Glomerular endothelial cell (primary cell): ENCODE measurements around the gene SYNGR4. TPM values are rescaled to one million over a fixed set of nuclear protein-coding genes. Genes with fewer than 3 reads are reported as not detected.
"Not testable (repeated sequence)": the region's sequence is repeated elsewhere in the genome, so short reads cannot be mapped to it uniquely, and the experiment has no call there.

Experiments used
- DNase-seq: peaks from one replicate; pipeline ENCODE4 v3.0.0-alpha.2; 2011; ENCODE audit warnings: low read depth, low spot score; ENCODE audit errors: extremely low read depth
- total RNA-seq: library from RNA; depleted of rRNA; stranded (reverse); fragments of >200 nt; gene quantifications from 2 replicates; pipeline ENCODE4 v1.2.3, GENCODE V29; 2015

SYNGR4 gene, protein sequence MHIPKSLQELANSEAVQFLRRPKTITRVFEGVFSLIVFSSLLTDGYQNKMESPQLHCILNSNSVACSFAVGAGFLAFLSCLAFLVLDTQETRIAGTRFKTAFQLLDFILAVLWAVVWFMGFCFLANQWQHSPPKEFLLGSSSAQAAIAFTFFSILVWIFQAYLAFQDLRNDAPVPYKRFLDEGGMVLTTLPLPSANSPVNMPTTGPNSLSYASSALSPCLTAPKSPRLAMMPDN
- total RNA-seq: not detected in 2 replicates

DNA sequence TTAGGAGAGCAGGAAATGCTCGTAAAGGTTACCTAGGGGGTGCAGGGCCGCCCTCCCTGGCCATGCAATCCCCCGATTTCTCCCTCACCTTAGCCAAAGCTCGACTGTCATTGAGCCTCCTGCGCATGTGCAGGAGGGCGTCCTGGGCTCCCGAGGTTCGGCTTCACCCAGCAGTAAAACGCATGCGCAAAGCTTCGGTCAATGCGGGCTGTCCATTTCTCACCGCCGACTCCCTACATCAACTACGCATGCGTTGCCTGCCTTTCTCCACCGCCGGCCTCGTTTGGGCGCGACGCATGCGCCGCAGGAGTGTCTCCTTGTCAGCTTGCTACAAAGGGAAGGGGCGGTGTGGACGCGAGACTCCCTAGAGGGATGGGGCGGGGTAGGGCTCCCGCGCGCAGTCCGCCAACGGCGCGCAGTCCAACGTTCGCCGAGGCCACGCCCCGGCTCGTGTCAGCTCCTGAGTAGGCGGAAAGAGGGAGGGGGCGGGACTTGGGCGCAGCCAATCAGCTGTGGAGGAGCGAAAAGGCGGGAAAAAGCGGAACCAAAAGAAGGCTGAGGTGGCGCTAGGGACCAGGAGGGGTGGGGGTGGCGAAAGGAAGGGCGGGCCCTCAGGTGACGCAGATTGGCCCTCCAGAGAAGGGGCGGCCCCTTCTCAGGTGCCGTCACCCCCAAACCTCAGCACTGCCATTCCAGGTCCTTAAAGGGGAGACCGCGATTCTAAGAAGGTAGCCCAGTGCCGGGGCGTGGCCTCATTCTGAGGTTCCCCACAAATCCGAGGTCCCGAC is at the start of gene SYNGR4, which contains the start of gene TMEM143:
Gene SYNGR4 (plus strand): TSS at position 558 of the 788 bp plus-strand sequence. CDS start 1,476 bp downstream, outside the sequence.
Gene TMEM143 (minus strand): TSS at position 131 of the 788 bp plus-strand sequence. CDS start 20 bp downstream, at position 111.
- DNase-seq: peak; percentile 91

DNA sequence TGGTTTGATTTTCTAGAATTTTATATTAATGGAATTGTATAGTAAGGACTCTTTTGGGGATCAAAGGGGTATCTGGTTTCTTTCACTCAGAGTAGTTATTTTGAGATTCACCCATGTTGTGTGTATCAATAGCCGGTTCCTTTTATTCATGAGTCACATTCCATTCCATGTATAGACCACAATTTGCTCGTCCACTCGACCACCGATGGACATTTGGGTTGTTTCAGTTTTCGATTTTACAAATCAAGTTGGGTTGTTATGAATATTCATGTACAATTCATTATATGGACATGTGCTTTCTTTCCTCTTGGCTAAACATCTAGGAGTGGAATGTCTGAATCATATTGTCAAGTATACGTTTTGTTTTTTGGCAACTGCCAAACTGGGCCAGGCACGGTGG is 48.5 kb upstream of the SYNGR4 start:
- no peak for DNase-seq

DNA sequence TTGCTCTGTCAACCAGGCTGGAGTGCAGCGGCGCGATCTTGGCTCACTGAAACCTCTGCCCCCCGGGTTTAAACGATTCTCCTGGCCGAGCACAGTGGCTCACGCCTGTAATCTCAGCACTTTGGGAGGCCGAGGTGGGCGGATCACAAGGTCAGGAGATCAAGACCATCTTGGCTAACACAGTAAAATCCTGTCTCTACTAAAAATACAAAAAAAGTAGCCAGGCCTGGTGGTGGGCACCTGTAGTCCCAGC is 46.5 kb upstream of the SYNGR4 start:
- not testable (repeated sequence) for DNase-seq

DNA sequence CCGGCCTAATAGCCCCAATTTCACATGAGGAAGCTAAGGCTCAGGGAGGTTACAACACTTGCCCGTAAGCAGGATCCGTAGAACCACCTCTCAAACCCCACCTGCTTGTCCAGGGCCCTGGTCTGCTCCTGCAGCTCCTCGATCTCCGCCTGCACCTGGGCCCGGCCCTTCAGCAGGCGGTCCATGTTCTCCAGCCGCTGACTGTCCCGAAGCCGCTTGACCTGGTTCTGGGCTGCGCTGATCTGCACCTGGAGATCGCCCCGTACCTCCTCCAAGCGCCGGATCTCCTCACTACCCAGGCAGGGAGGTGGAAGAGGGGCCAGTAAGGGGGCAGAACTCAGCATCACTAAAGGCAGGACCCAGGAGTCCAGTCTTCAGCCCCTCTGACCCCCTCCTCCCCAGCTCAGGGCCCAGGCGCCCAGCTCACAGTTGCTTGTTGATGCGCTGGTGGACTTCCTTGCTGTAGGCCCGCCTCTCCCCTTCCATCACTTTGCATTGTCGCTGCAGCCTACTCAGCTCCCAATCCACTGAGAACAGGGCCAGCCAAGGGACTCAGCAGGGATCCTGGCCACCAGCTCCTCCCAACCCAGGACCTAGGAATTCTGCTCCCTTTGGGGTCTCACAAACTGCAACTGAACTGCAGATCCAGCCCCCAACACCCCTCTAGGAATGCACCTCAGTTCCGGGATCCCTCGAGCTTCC is 45.7 kb upstream of the SYNGR4 start:
- no peak for DNase-seq

DNA sequence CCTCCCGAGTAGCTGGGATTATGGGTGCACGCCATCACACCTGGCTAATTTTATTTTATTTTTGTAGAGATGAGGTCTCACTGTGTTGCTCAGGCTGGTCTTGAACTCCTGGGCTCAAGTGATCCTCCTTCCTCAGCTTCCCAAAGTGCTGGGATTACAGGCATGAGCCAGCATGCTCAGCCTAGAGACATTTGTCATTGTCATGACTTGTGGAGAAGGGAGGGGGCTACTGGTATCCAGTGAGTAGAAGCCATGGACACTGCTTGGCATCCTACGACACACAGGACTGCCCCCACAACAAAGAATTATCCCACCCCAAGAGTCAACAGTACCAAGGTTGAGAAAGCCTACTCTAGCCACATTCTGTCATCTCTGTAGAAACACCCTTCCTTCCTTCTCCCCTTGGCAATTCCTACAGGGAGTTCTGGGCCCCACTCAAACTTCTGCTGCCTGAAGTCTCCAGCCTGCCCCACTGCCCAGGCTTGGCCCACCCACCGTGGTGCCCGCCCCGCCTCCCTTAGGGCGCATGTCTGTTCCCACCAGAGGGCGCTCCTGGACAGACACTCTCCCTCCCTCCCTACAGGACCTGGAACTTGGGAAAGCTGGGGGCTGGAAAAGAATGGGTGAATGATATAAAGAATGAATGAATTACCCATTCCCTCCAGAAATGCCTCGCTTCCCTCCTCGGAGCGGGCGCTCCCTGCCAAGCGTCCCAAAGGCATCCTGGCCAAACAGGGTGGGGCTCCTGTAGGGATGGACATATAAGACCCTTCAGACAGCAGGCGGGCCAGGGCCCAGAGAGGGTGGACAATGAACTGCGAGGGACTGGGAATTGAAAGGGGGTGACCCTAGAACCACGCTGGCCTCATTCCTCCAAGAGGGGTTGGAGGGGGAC is 44.3 kb upstream of the SYNGR4 start:
- no peak for DNase-seq

DNA sequence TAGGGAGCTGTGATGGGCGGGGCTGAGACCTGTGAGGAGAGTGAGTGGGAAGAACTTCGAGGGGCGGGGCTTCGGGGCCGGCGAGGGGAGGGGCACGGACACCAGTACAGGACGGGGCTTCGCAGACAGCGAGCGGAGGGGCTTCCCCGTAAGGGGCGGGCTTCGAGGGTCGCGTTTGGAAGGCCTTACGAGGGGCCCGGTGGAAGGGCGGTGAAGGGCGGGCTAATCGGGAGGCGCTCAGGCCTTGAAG is 42.9 kb upstream of the SYNGR4 start:
- DNase-seq: no peak

DNA sequence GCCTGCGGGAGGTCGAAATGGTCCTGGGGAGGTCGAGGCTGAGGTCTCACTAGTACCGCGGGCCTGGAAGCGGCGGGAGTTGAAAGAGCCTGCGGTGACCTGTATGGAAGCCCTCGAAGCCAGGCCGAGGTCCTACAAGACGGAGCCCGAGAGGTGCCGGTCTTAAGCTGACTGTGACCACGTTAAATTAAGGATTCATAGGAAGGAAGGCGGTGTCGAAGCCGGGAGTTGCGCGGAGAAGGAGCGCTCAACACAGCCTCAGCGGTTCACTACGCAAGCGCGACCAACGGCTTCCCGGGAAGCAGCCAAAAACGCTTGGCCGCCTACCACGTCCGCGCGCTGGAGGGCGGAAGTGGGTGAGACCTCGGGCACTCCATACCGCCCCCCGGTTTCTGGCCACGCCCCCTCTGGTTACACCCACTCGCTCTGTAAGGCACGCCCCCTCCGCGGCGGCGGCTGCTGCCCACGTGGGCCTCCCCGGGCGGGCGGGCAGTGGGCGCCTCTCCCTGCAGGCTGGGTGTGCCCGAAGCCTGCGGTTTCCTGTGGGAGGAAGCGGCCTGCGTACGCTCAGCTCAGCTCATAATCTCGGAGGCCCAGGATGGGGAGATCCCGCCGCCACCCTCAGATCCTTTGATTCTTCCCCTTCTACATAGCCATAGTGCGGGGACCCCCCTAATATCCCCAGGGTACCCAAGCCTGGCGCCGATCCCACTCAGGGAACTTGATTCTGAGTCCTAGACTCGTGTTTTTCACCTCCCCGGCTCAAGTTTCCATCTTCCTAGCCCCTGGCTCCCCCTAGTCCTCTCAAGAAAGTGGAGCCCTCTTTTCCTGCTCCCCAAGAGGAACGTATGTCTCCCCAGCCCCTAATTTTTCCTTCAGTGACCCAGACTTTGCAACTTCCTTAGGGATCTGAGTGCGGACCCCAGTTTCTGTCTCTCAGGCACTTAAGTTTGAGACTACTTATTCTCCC is 42.3 kb upstream of the SYNGR4 start:
- no peak for DNase-seq

DNA sequence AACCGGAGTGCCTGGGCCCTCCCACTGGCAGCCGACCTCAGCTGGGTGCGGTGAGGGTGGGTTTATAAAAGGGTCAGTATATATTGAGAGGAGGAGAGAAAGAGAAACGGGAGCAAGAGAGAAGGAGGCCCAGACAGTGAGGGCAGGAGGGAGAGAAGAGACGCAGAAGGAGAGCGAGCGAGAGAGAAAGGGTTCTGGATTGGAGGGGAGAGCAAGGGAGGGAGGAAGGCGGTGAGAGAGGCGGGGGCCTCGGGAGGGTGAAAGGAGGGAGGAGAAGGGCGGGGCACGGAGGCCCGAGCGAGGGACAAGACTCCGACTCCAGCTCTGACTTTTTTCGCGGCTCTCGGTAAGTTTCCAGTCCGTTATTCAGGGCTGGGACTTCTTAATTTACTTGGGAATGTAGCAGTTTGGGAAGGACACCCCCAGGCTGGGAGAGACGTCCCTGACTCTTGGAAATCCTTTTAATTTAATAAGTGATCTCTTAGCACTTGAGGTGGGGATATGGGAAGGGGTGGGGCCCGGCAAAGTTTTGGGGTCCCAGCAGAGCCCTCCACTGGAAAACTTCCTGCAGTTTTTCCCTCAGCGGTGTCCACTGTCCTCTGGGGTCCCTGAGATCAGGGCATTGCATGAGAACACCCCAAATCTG is 38.8 kb upstream of the SYNGR4 start, which contains the start of gene EMP3:
Gene EMP3 (plus strand): TSS at position 288 of the 646 bp plus-strand sequence. CDS start 1,293 bp downstream, outside the sequence.
- no peak for DNase-seq

DNA sequence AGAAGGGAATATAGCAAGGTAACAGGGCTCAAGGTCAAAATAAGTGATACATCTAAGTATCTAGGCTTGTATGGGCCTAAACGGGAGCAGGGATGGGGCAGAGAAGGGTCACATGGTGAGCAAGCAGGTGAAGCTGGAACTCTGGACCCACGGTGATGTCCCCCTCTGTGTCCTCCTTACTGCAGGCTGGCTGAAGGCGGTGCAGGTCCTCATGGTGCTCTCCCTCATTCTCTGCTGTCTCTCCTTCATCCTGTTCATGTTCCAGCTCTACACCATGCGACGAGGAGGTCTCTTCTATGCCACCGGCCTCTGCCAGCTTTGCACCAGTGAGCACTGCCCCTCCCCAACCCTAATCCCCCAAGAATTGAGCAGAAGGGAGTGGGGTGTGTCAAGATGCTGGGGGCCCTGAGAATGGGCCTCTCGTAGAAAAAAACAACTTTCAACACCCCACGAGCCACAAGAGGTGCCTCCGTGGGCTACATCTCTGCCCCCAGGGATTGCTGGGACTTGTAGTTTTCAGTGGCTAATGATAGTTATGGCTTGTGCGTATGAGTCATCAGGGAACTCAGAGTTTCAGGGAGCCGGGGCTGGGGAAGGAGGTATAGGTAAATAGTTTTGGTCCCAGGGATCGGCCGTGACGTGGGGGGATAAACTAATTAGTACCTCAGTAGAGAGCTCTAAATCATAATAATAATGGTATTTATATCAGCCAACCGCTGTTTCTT is 34.8 kb upstream of the SYNGR4 start:
- DNase-seq: no peak

DNA sequence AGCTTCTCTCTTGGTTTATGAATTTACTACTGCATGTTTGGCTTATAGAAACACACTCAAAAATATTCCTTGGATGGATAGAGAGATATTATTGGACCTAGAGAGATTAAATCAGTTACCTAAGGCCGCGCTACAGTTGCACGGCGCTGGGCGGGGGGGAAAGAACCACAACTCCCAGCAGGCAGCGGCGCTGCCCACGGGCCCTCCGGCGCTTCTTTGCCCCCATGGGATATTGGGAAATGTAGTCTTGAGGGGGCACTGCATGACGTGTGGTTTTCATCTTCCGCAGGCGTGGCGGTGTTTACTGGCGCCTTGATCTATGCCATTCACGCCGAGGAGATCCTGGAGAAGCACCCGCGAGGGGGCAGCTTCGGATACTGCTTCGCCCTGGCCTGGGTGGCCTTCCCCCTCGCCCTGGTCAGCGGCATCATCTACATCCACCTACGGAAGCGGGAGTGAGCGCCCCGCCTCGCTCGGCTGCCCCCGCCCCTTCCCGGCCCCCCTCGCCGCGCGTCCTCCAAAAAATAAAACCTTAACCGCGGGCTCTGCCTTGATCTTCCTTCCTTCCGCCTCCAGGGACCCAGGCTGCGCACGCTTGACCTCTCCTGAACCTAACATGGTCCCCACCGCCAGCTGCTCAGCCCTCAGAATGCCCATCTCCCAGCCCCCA is 34.0 kb upstream of the SYNGR4 start:
- DNase-seq: no peak

DNA sequence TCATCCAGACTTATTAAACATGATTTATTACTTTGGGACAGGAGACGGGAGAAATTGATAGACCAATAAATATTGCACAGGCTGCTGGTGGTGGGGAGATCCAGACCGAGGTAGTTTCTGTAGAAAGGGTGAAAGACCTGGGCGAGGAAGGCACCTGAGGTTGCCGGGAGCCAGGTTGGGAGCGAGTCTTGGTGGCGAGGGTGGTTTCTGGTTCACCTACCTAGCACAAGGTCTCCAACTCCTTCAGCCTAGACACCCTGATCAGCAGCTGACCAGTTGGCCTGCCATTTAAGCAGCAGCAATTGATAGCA is 31.9 kb upstream of the SYNGR4 start:
- no peak for DNase-seq

DNA sequence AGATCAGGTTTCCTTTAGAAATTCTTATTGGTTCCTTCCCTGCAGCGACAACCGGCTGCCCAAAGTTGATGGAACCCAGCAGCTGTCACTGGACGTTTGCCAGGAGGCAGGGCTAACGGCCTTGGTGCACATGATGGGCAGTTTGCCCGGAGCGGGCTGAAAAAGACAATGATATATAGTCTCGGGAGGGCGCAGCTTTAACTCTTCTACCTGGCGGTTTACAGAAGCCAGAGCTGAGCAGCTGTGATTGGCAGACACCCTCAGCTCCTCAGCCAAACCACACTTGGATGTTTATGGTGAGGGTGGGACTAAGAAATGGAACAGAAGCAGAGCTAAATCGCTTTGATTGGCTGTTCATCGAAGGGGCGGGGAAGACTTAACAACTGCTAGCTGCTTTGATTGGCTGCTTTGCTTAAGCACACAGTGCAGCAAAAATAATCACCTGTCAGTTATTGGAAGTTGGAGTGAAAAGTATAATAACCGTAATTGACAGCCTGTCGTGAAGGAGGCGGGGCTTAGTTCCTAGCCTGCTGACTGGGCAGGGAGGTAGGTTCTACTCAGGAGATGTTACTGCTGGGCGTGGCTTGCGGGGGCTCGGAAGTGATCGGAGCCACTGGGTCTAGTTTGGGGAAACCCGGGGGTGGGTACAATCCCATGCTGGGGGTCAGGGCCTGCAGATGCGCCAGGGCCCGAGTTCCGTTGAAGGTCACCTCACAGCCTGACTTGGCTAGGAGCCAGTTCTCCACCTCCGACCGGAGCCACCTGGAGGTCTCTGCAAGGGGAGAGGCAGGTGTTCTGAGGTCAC is 31.3 kb upstream of the SYNGR4 start:
- DNase-seq: peak; percentile 99

DNA sequence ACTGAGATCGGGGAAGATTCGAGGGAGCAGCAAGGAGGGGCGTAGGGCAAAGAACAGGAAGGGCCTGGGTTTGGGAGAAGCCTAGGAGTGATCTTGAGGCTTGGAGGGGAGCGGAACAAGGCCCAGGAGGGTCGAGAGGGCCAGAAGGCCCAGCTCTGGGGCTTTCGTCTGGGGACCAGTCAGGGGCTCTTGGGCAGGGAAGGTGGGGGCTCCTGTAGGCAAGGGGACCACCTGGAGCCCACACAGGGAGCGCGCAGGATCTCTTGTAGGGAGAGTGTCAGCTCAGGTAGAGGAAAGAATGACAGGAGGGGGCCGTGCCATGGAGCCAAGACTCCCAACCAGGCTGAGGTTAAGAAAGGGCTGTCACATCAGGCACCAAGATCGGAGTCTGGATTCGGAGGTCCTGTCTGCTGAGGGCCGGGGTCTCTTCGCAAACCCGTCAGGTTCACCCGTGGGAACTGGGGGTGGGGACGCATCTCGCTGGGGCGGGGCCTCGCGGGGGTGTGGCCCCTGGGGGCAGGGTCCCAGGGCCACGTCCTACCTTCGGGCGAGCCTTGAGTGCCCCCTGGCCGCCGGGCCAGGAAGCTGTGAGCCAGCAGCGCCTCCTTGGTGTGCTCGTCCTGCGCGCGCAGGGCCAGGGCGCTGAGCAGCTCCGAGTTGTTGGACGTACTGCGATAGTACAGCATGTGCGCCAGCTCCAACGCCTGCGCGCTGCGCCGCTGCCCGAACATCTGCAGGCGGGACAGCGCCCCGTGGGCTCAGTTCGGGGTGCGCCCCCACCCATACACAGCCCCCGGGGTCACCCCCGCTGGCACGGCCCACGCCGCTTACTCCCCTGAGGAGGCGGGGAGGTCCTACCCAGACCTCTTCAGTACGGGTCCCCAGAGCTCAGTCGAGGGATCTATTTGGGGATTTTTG is 30.4 kb upstream of the SYNGR4 start:
- DNase-seq: no peak

DNA sequence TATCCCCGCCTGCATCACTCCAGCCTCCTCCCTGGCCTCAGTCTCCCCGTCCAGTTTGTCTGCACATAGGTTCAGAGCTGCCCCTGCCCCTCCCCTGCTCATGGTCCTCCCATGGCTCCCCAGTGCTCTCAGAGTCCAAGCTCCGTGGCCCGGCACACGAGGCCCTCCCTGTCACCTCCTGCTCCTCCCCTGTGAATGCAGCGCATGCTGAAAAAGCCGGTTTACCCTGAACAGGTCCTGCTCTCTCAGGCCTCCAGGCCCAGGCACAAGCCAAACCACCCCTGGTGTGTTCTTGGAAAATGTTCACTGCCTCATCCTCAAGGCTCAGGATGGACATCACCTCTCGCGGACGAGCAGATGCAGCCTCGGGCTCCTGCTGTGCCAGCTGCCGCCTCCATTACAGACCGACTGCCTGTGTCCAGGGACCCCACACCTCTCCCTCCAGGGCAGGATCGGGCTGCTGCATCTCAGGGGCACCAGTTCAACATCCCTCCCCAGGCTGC is 25.9 kb upstream of the SYNGR4 start:
- no peak for DNase-seq

DNA sequence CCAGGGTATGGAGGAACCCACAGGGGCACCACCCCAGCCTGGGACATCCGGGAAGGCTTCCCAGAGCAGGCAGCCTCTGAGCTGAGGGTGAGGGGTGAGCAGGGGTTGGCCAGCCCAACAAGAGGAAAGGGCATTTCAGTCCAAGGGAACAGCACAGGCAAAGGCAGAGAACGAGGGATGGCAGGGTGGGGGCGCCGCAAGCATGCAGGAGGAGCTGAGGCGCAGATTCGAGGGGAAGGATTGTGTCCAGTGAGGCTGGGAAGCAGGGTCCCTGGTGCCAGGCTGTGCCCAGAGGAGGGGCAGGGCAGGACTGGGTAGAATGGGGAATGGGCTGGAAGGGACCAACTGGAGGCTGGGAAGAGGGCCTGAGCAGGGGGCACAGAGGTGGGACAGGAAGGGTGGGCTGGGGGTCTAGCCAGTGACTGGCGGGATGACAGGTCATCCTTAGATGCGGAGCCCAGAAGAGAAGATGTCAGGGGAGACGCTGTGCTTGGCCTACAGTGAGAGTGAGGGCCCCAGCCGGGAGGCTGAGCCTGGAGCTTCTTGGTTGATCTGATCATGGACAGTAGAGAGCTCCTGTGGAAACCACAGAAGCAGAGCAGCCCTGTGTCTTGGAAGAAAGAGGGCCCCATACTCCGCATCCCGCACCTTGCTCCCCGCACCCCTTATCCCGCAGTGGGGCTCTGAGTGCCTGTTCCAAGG is 25.2 kb upstream of the SYNGR4 start:
- DNase-seq: no peak

DNA sequence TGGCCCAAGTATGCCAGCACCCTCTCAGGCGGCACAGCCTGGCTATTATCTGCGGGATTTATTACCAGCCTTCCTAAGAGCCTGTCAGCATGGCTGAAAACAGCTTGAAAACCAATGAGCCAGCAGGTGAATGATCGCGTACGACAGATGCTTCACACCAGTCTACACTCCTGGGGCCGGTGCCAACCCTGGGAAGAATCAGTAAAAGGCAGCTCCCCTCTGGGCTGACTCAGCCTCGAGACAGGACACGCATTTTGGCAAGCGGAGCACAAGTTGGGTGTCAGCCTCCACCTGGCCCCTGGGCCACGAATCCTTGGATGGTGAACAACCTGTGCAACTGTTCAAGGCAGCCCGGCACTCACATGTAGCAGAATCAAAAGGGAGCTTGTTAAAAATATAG is 23.2 kb upstream of the SYNGR4 start:
- DNase-seq: no peak
